Stimulated activated memory B cell treated with anti-CD40 and anti-IgM and Interleukin-4, amounts not matched to agents 10 μg/mL and 1 μg/mL and 100 μg/mL, for 72 hours (primary cell): ENCODE data around the gene TTLL5.
A peak's percentile ranks its signal among the peaks of the same experiment; 100 is the strongest.

Experiments
- ATAC-seq: fragments of 150-1000 bp; cut with Tn5 transposase; 2 replicates; pipeline ENCODE4 v1.10.0; 2021
- H3K27ac Mint-ChIP-seq: one replicate; pipeline ENCODE4 v1.8.0; 2022; ENCODE audit warnings: mild to moderate bottlenecking, mixed read lengths
- H3K27me3 Mint-ChIP-seq: one replicate; pipeline ENCODE4 v1.8.0; 2022; ENCODE audit warnings: mixed read lengths
- H3K36me3 Mint-ChIP-seq: one replicate; pipeline ENCODE4 v1.8.0; 2022; ENCODE audit warnings: mixed read lengths
- H3K4me1 Mint-ChIP-seq: one replicate; pipeline ENCODE4 v1.8.0; 2022; ENCODE audit warnings: mixed read lengths
- H3K4me3 Mint-ChIP-seq: one replicate; pipeline ENCODE4 v1.8.0; 2022; ENCODE audit warnings: mild to moderate bottlenecking, moderate library complexity, mixed read lengths
- H3K9me3 Mint-ChIP-seq: one replicate; pipeline ENCODE4 v1.8.0; 2022; ENCODE audit warnings: mixed read lengths

Gene TTLL5

DNA sequence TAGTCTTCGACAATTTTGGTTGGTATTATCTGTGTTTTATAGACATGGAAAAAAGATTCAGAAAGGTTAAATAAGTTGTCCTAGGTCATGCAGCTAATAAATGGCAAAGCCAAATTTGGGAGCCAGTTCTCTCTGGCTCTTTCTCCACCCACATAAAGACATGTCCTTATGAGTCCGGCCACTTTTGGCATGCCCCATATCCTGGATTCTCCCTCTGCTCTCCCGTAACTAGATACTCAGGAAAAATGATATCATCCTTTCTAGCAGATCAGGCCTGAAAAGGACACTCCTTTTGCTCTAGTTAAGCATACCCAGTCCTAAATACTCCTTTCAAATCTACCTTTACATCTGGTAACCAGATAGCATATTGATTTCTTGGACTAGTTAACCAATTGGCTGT is 64.4 kb downstream of the TTLL5 start:
- H3K9me3 Mint-ChIP-seq, result peaks cover 3% of the 10 kb centered on the region
- no peak for ATAC-seq
- H3K27ac Mint-ChIP-seq, result no peak overlapping the region
- H3K4me3 Mint-ChIP-seq, result no peak overlapping the region
- H3K4me1 Mint-ChIP-seq, result no peaks in the 10 kb centered on the region
- no peaks in the 10 kb centered on the region for H3K27me3 Mint-ChIP-seq
- H3K36me3 Mint-ChIP-seq, result peaks cover 71% of the 10 kb centered on the region

DNA sequence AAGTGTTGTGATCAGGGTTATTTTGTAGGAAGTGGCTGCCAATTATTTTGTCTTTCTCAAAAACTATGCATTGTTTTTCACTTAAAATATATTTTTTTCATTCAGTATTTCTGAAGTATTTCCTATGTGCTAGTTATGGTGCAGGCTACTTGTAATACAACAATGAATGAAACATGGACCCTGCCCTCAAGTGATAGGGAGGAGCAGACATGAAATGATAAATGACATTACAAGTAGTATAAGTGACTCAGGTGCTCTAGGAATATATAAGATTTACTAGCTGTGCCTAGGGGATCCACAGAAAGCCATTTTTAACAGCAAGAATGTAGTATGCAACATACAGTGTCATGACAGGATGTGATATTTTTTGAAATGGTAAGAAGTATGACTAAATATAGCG is 65.3 kb downstream of the TTLL5 start:
- peaks cover 62% of the 10 kb centered on the region for H3K36me3 Mint-ChIP-seq
- no peak overlapping the region for H3K4me3 Mint-ChIP-seq
- ATAC-seq, result no peak

DNA sequence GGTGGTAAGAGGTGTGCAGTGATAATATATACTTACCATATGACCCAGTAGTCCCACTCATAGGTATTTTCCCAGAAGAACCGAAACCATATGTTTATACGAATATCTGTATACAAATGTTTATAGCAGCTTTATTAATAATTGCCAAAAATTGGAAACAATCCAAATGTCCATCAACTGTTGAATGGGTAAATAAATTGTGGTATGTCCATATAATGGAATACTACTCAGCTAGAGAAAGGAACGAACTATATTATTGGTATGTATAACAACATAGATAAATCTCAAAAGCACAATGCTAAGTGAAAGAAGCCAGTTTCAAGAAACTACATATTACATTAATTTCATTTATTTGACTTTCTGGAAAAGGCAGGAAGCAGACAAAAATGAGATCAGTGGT is 66.1 kb downstream of the TTLL5 start:
- peaks cover 60% of the 10 kb centered on the region for H3K36me3 Mint-ChIP-seq
- no peaks in the 10 kb centered on the region for H3K4me1 Mint-ChIP-seq
- no peak overlapping the region for H3K4me3 Mint-ChIP-seq
- no peaks in the 10 kb centered on the region for H3K27me3 Mint-ChIP-seq
- H3K9me3 Mint-ChIP-seq, result peaks cover 3% of the 10 kb centered on the region
- no peak overlapping the region for H3K27ac Mint-ChIP-seq
- ATAC-seq, result no peak

More for the DNA sequence above, 65.3 kb downstream of the TTLL5 start:
- no peaks in the 10 kb centered on the region for H3K27me3 Mint-ChIP-seq
- H3K9me3 Mint-ChIP-seq, result peaks cover 3% of the 10 kb centered on the region
- no peaks in the 10 kb centered on the region for H3K4me1 Mint-ChIP-seq
- H3K27ac Mint-ChIP-seq, result no peak overlapping the region

DNA sequence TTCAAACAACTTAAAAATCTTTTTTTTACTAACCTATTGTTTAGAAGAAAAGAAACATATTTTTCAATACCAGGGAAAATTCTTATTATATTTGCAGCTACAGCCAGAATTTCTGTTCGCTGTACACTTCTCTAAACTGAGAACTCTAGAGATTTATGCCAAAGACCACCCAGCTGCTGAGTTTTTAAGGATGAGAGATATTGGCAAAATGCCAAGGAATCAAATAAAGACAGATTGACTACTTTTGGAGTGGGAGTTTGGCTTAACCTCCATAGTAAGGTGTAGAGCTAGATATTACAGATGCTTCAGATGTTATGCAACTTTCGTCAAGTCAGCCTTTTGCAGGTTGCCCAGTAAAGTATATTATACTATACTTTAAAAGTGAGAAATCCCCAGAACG is 71.8 kb downstream of the TTLL5 start:
- no peak for ATAC-seq
- Mint-ChIP-seq H3K36me3 (peaks cover 53% of the 10 kb centered on the region), H3K4me1 (no peaks in the 10 kb centered on the region)

DNA sequence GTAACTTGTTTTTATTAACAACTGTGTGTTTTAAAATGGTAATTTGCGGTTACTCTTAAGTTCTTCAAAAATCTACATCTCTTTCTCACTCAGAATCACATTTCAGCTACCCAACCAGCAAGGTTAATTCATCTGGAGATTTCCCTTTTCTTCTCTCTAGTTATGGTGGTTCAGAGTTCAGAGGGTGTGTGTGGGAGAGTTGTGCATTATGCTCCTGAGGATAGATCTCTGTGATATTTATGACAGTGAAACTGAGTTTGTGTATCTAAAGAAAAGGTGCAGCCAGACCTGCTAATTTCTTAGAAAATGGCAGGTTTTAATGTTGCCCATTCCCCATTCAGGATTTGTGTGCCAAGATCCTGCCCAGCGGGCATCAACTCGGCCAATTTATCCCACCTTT is 73.8 kb downstream of the TTLL5 start:
- no peak for ATAC-seq
- Mint-ChIP-seq H3K4me3 (no peak overlapping the region), H3K27ac (no peak overlapping the region), H3K27me3 (no peaks in the 10 kb centered on the region), H3K9me3 (no peaks in the 10 kb centered on the region), H3K36me3 (peaks cover 52% of the 10 kb centered on the region), H3K4me1 (no peaks in the 10 kb centered on the region)

More for the DNA sequence above, 71.8 kb downstream of the TTLL5 start:
- H3K27me3 Mint-ChIP-seq, result no peaks in the 10 kb centered on the region
- no peaks in the 10 kb centered on the region for H3K9me3 Mint-ChIP-seq
- no peak overlapping the region for H3K27ac Mint-ChIP-seq
- no peak overlapping the region for H3K4me3 Mint-ChIP-seq

DNA sequence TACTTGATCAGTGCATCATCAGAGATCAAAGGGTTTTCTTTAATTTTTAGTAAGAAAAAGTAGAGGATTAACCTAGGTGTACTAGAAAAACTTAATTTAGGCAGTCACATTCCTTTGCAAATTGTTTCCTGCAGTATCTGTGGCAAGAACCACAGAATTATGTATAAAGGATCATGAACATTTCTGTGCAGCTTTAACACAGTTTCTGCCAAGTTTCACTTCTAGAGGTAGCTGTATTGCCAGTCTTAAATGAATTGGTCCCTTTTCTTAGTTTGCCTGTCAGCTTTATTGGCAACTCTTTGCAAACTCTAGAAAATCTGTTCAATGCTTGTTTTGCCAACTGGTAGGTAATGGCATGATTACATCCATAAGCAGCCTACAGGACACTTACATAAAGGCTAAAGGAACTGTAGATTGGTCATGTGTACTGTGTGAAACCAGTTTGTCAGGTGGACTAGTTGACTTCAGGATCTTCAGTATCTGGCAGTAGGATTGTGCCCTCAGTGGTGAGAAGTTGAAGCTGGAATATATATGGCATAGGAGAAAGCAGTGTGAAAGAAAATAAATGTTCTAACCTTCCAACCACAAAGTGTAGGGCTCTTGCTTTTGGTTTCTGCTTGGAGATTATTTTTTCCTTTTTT is 75.9 kb downstream of the TTLL5 start:
- Mint-ChIP-seq H3K27me3 (no peaks in the 10 kb centered on the region), H3K36me3 (peaks cover 56% of the 10 kb centered on the region), H3K27ac (no peak overlapping the region), H3K4me3 (no peak overlapping the region), H3K9me3 (no peaks in the 10 kb centered on the region), H3K4me1 (no peaks in the 10 kb centered on the region)
- ATAC-seq, result no peak

DNA sequence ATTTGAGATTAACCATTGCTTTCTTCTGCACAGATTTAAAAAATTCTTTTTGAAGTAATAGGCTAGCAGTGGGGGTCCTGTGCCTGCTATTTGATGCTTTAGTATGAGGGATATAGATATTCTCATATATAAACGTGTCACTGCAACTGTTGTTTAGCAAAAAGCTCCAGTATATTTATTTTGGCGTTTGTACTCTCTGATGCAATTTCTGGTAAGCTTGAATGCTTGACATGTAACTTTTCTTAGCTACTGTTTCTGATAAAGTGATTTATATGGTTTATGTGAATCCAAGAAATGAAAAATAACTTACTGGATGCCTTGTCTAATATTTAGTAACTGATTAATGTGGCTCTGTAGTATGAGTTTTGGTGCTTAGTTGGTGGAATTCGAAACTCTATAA is 77.1 kb downstream of the TTLL5 start:
- Mint-ChIP-seq H3K4me1 (no peaks in the 10 kb centered on the region), H3K9me3 (no peaks in the 10 kb centered on the region)
- ATAC-seq, result no peak

DNA sequence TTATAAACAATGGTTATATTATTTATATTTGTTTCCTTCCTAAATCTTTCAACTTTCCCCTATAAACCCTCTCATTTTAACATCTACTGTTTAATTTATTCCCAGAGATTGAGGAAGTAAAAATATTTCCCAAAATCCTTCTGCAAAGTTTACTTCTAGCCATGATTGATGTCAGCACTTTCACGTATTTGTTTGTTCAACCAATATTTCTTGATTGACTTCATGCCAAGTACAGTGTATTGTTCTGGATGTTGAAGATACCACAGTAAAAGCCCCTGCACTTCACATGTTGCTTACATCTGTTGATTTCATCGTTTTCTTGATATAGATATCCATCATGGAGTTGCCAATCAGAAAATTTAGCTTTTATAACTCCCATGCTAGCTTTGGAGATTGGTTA is 81.8 kb downstream of the TTLL5 start:
- no peak for ATAC-seq
- H3K4me1 Mint-ChIP-seq, result no peaks in the 10 kb centered on the region
- H3K4me3 Mint-ChIP-seq, result no peak overlapping the region
- peaks cover 10% of the 10 kb centered on the region for H3K9me3 Mint-ChIP-seq
- H3K36me3 Mint-ChIP-seq, result peaks cover 64% of the 10 kb centered on the region
- no peaks in the 10 kb centered on the region for H3K27me3 Mint-ChIP-seq
- H3K27ac Mint-ChIP-seq, result no peak overlapping the region

More for the DNA sequence above, 77.1 kb downstream of the TTLL5 start:
- Mint-ChIP-seq H3K27ac (no peak overlapping the region), H3K36me3 (peaks cover 55% of the 10 kb centered on the region), H3K27me3 (no peaks in the 10 kb centered on the region), H3K4me3 (no peak overlapping the region)

DNA sequence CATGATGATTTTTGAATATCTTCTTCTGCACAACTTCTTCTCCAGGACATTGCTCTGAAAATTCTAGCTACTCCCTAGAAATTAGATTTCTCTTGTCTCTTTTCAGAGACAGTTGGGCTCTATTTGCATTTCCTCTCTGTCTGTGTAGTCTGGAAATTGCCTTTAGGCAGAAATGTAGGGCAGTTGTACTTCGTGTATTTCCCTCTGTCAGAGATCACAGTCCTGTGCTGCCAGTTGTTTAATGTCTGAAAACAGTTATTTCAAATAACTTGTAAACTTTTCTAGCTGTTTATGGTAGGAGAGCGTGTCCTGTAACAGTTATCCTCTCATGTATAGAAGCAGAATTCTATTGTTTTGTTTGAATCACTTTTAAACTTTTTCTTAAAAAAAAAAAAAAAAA is 86.9 kb downstream of the TTLL5 start:
- no peak overlapping the region for H3K27ac Mint-ChIP-seq
- peaks cover 75% of the 10 kb centered on the region for H3K36me3 Mint-ChIP-seq
- no peak for ATAC-seq

DNA sequence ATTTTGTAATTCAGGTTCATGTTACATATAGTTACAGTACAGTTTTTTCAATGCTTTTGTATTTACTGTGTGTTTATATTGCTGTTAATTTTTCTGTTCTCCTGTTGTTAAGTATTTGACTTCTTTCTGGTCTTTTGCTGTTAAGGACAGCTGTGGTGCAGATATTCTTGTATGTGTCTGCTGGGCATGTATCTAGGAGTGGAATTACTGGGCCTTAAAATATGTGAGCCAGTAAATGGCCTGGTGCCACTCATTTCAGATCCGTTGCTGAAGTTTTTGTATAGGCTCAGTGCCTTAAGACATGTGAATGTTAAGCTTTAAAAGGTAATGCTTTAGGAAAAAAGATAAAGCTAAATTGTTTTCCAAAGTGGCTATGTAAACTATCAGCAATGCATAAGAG is 87.3 kb downstream of the TTLL5 start:
- peaks cover 10% of the 10 kb centered on the region for H3K9me3 Mint-ChIP-seq
- H3K36me3 Mint-ChIP-seq, result peaks cover 77% of the 10 kb centered on the region
- H3K27ac Mint-ChIP-seq, result no peak overlapping the region
- no peak overlapping the region for H3K4me3 Mint-ChIP-seq
- H3K4me1 Mint-ChIP-seq, result no peaks in the 10 kb centered on the region
- ATAC-seq, result no peak
- H3K27me3 Mint-ChIP-seq, result no peaks in the 10 kb centered on the region

More for the DNA sequence above, 86.9 kb downstream of the TTLL5 start:
- Mint-ChIP-seq H3K4me1 (no peaks in the 10 kb centered on the region), H3K4me3 (no peak overlapping the region), H3K9me3 (peaks cover 10% of the 10 kb centered on the region), H3K27me3 (no peaks in the 10 kb centered on the region)

DNA sequence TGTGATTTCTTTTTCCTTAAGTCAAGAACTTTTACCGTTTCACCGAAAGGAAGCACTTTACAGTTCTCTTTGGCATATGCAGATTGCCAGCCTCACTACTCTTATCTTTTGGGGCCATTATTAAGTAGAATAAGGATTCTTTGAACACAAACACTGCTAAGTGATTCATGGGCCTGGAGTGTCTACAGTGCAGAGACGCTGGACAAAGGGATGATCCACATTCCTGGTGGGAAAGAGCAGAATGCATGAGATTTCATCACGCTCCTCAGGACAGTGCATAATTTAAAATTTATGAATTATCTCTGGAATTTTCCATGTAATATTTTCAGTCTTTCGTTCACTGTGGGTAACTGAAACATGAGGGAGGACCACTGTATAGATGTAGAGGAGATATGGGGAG is 90.2 kb downstream of the TTLL5 start:
- Mint-ChIP-seq H3K4me3 (no peak overlapping the region), H3K27me3 (no peaks in the 10 kb centered on the region), H3K4me1 (no peaks in the 10 kb centered on the region), H3K27ac (no peak overlapping the region), H3K9me3 (peaks cover 7% of the 10 kb centered on the region), H3K36me3 (peaks cover 71% of the 10 kb centered on the region)
- no peak for ATAC-seq

DNA sequence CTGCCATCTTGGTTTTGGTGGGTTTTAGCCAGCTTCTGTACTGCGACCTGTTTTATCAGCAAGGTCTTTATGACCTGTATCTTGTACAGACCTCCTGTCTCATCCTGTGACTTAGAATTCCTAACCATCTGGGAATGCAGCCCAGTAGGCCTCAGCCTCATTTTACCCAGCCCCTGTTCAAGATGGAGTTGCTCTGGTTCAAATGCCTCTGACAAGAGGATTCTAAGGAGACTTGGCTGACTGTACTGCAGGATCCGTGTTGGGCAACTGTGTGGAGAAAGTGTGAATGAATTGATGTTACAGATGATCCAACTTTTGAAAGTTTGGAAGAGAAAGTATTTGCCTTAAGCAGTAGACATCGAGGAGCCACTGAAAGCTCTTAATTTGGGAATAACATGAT is 91.0 kb downstream of the TTLL5 start:
- Mint-ChIP-seq H3K27ac (no peak overlapping the region), H3K36me3 (peaks cover 69% of the 10 kb centered on the region)
- no peak for ATAC-seq

DNA sequence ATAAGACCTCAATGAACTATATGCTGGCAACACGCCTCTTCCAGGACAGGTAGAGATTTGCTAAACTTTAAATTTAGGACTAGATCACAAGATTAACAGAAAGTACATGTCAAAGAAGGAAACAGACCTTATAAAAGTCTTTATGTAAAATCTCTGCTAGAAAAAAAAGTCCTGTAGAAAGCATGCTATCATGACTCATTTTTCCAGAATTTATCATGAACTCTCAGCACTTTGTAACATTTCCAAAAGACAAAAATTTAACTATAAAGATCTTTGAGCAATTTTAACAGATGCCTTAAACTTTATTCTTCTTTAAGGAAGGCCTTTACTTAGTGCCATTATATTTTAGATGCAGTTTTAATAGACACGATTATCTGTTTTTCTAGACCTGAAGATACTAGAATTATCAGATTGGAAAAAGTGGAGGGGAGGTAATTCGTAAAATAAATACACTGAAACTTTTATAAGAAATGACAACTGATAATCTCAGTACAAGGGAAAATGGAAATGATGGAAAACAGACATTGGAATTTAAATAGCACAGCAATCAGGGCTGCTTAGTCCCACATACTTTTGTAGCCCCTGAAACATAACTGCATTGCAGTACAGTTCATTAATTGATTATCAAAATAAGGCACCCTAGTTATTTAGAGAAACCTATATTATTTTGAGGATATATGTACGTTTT is 92.0 kb downstream of the TTLL5 start:
- Mint-ChIP-seq H3K4me3 (no peak overlapping the region), H3K9me3 (no peaks in the 10 kb centered on the region), H3K36me3 (peaks cover 65% of the 10 kb centered on the region), H3K27me3 (no peaks in the 10 kb centered on the region), H3K4me1 (peaks cover 10% of the 10 kb centered on the region), H3K27ac (no peak overlapping the region)
- ATAC-seq, result no peak

More for the DNA sequence above, 91.0 kb downstream of the TTLL5 start:
- Mint-ChIP-seq H3K27me3 (no peaks in the 10 kb centered on the region), H3K4me1 (peaks cover under 1% of the 10 kb centered on the region), H3K4me3 (no peak overlapping the region), H3K9me3 (peaks cover 4% of the 10 kb centered on the region)

DNA sequence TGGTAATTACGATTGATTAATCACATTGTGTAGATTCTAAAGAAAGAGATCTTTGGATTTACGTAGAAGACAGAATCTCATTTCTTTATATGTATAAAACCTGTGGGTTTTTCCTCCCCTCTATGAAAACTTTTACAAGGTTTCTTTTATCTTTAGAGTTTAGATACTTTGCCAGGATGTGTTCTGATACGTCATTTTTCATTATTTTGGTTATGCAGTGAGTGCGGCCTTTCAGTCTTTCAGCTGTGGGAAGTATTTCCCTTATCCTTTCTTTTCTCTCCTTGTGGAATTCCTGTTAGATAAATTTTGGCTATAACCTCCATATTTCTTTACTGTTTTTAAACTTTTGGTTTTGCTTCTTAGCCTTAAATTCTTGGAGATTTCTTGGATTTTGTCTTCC is 92.7 kb downstream of the TTLL5 start:
- no peak for ATAC-seq
- Mint-ChIP-seq H3K4me1 (peaks cover 10% of the 10 kb centered on the region), H3K4me3 (no peak overlapping the region), H3K36me3 (peaks cover 61% of the 10 kb centered on the region), H3K9me3 (no peaks in the 10 kb centered on the region), H3K27ac (no peak overlapping the region), H3K27me3 (no peaks in the 10 kb centered on the region)

DNA sequence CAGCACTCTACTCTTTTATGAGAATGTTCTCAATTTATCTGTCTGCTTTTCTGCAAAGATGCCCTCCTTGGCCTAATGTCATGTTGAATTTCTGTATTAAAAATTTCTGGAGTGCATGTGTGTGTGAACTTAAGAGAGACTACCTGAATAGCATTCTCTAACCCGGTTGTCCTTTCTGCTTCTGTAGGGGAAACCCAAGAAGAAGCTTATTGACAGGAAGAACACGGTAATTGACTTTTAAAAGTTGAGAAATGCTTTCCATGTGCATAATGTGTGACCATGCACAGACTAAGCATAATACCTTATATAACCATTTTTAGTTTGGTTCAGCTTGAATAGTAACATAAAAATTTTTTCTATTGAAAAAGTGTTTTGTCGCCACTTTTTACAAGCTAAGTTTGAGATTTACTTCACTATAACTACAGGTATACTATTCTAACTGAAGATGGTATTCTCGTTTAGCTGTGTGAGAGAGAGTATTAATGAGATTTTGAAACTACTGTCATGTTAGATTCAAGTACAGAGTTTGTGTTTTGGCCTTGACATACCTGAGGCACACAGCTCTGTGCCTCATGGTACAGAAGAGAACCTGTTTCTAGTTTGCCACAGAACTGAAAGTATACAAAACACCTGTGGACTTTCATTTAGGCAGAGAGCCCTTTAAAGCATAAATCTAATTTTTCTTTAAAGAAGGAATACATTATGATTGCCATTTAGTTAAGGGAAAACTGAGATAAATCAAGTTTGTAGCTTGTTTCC is 96.8 kb downstream of the TTLL5 start:
- no peak for ATAC-seq
- Mint-ChIP-seq H3K4me3 (no peak overlapping the region), H3K9me3 (no peaks in the 10 kb centered on the region), H3K36me3 (peaks cover 61% of the 10 kb centered on the region), H3K4me1 (peaks cover 10% of the 10 kb centered on the region), H3K27ac (peak overlapping the region; percentile 45), H3K27me3 (no peaks in the 10 kb centered on the region)

DNA sequence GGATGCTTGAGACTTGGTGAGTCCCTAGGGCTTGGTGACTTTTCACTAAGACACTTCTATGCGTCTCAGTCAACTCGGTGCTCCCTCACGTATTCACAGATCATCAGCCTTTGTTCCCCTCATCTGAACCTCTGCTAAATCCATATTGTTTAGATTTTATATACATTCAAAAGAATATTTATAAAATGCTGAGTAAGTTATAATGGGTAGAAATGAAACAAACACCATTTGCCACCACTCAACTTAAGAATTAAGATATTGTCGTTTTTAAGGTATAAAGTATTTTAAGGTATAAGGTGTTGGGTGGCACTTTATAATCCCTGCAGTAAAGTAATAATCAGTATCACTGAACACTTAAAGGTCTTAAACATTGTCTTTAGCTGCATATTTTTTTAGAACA is 103.0 kb downstream of the TTLL5 start:
- no peak for ATAC-seq
- Mint-ChIP-seq H3K4me1 (no peaks in the 10 kb centered on the region), H3K27ac (no peak overlapping the region), H3K9me3 (no peaks in the 10 kb centered on the region), H3K27me3 (no peaks in the 10 kb centered on the region), H3K4me3 (no peak overlapping the region), H3K36me3 (peaks cover 23% of the 10 kb centered on the region)
